ENCODE results near the gene STIM2.

- TF ChIP-seq CTCF (IDR thresholded peaks at IDR 0.05) = no peak
- TF ChIP-seq EZH2 (IDR thresholded peaks at IDR 0.05) = no peak
Observed at GRCh38 chr4:26860922-26861433, 337 bp downstream of the STIM2 start.

Data from neural progenitor cell (in vitro differentiated cells).